ENCODE results near the gene LEPR. TPM values are rescaled to one million over a fixed set of nuclear protein-coding genes. Genes with fewer than 3 reads are reported as not detected.

Gene LEPR
- total and polyA plus RNA-seq, 2 experiments from 2014 or later: 8.7 to 11.0 TPM

GRCh38 chr1:65388908-65389695 is 31.4 kb upstream of the LEPR start:
- 87 to 92% methylated on average over 3 of the region's 3 CpGs for WGBS, 2 experiments (ENCODE audit: low coverage in 1 of 2, low lambda C conversion rate in 2 of 2, missing lambda C conversion rate in 2 of 2)
- no peaks in the 10 kb centered on the region for H3K36me3 ChIP-seq (ENCODE audit: low read depth)
- no peak for TF ChIP-seq EZH2phosphoT487 (IDR thresholded peaks at IDR 0.05; ENCODE audit: insufficient read depth, low read depth)
- TF ChIP-seq EZH2 (IDR thresholded peaks at IDR 0.05; ENCODE audit: insufficient read depth, poor library complexity, severe bottlenecking): no peak

GRCh38 chr1:65392497-65392896 is 28.0 kb upstream of the LEPR start:
- Histone ChIP-seq H3K9me3 (ENCODE audit: low read depth) (no peaks in the 10 kb centered on the region), H4K20me1 (ENCODE audit: insufficient read depth) (no peaks in the 10 kb centered on the region), H3K4me1 (ENCODE audit: insufficient read depth) (0 out of 2 replicates have a peak, but pooled peaks cover 4% of the 10 kb centered on the region), H3K4me3 (no peak overlapping the region), H3F3A (ENCODE audit: insufficient read depth) (peaks cover 9% of the 10 kb centered on the region; the same call in 1 of the 2 replicates), H3K9me2 (ENCODE audit: insufficient read depth) (no peaks in the 10 kb centered on the region), H2AFZ (no peak overlapping the region), H3K4me2 (ENCODE audit: unreplicated experiment) (no peak overlapping the region), H3K27me3 (replicated peaks; ENCODE audit: insufficient read depth) (no peaks in the 10 kb centered on the region), H3K36me3 (ENCODE audit: low read depth) (0 out of 2 replicates have a peak, but pooled peaks cover 5% of the 10 kb centered on the region), H3K27ac (no peak overlapping the region), H3K79me2 (ENCODE audit: insufficient read depth) (no peaks in the 10 kb centered on the region), H3K9ac (no peak overlapping the region)
- WGBS, 2 experiments (ENCODE audit: low coverage in 1 of 2, low lambda C conversion rate in 2 of 2, missing lambda C conversion rate in 2 of 2): 95 to 98% methylated on average over 7 of the region's 7 CpGs
- no peak for DNase-seq
- in situ Hi-C loops (cut with MboI): no loop called here
- no peak for TF ChIP-seq EZH2 (IDR thresholded peaks at IDR 0.05; ENCODE audit: insufficient read depth, poor library complexity, severe bottlenecking)
- TF ChIP-seq EZH2phosphoT487 (IDR thresholded peaks at IDR 0.05; ENCODE audit: insufficient read depth, low read depth): no peak

More at GRCh38 chr1:65388908-65389695, 31.4 kb upstream of the LEPR start:
- no peaks in the 10 kb centered on the region for H4K20me1 ChIP-seq (ENCODE audit: insufficient read depth)
- in situ Hi-C loops (cut with MboI): no loop called here
- H2AFZ ChIP-seq: no peak overlapping the region
- no peak overlapping the region for H3K9ac ChIP-seq
- H3F3A ChIP-seq (ENCODE audit: insufficient read depth): no peaks in the 10 kb centered on the region
- no peak overlapping the region for H3K27ac ChIP-seq
- H3K4me2 ChIP-seq (ENCODE audit: unreplicated experiment): no peak overlapping the region
- no peak overlapping the region for H3K4me3 ChIP-seq
- no peaks in the 10 kb centered on the region for H3K9me3 ChIP-seq (ENCODE audit: low read depth)
- no peaks in the 10 kb centered on the region for H3K9me2 ChIP-seq (ENCODE audit: insufficient read depth)
- no peak for DNase-seq
- 0 out of 2 replicates have a peak, but pooled peaks cover 4% of the 10 kb centered on the region for H3K4me1 ChIP-seq (ENCODE audit: insufficient read depth)
- H3K27me3 ChIP-seq (replicated peaks; ENCODE audit: insufficient read depth): no peaks in the 10 kb centered on the region
- no peaks in the 10 kb centered on the region for H3K79me2 ChIP-seq (ENCODE audit: insufficient read depth)

- peaks cover 9% of the 10 kb centered on the region; the same call in 1 of the 2 replicates for H3F3A ChIP-seq (ENCODE audit: insufficient read depth)
Observed at GRCh38 chr1:65393347-65393746, 27.1 kb upstream of the LEPR start.

GRCh38 chr1:65393928-65394327 is 26.5 kb upstream of the LEPR start:
- Histone ChIP-seq H3K9me3 (ENCODE audit: low read depth) (no peaks in the 10 kb centered on the region), H3K27me3 (replicated peaks; ENCODE audit: insufficient read depth) (no peaks in the 10 kb centered on the region), H3K9me2 (ENCODE audit: insufficient read depth) (no peaks in the 10 kb centered on the region), H2AFZ (no peak overlapping the region), H3F3A (ENCODE audit: insufficient read depth) (peaks cover 9% of the 10 kb centered on the region; the same call in 1 of the 2 replicates), H3K4me2 (ENCODE audit: unreplicated experiment) (no peak overlapping the region), H3K4me1 (ENCODE audit: insufficient read depth) (0 out of 2 replicates have a peak, but pooled peaks cover 4% of the 10 kb centered on the region), H4K20me1 (ENCODE audit: insufficient read depth) (no peaks in the 10 kb centered on the region), H3K36me3 (ENCODE audit: low read depth) (0 out of 2 replicates have a peak, but pooled peaks cover 5% of the 10 kb centered on the region), H3K9ac (no peak overlapping the region), H3K4me3 (no peak overlapping the region), H3K27ac (no peak overlapping the region), H3K79me2 (ENCODE audit: insufficient read depth) (no peaks in the 10 kb centered on the region)
- in situ Hi-C loops (cut with MboI): no loop called here
- no peak for TF ChIP-seq EZH2phosphoT487 (IDR thresholded peaks at IDR 0.05; ENCODE audit: insufficient read depth, low read depth)
- no peak for TF ChIP-seq EZH2 (IDR thresholded peaks at IDR 0.05; ENCODE audit: insufficient read depth, poor library complexity, severe bottlenecking)
- DNase-seq: no peak
- 84 to 92% methylated on average over 1 of the region's 1 CpG for WGBS, 2 experiments (ENCODE audit: low coverage in 1 of 2, low lambda C conversion rate in 2 of 2, missing lambda C conversion rate in 2 of 2)

More at GRCh38 chr1:65393347-65393746, 27.1 kb upstream of the LEPR start:
- Histone ChIP-seq H3K27me3 (replicated peaks; ENCODE audit: insufficient read depth) (no peaks in the 10 kb centered on the region), H3K9me2 (ENCODE audit: insufficient read depth) (no peaks in the 10 kb centered on the region), H3K4me3 (no peak overlapping the region), H3K9ac (no peak overlapping the region), H4K20me1 (ENCODE audit: insufficient read depth) (no peaks in the 10 kb centered on the region), H2AFZ (no peak overlapping the region), H3K4me1 (ENCODE audit: insufficient read depth) (0 out of 2 replicates have a peak, but pooled peaks cover 4% of the 10 kb centered on the region), H3K36me3 (ENCODE audit: low read depth) (0 out of 2 replicates have a peak, but pooled peaks cover 5% of the 10 kb centered on the region), H3K27ac (no peak overlapping the region), H3K9me3 (ENCODE audit: low read depth) (no peaks in the 10 kb centered on the region), H3K79me2 (ENCODE audit: insufficient read depth) (no peaks in the 10 kb centered on the region), H3K4me2 (ENCODE audit: unreplicated experiment) (no peak overlapping the region)
- WGBS, 2 experiments (ENCODE audit: low coverage in 1 of 2, low lambda C conversion rate in 2 of 2, missing lambda C conversion rate in 2 of 2): 91 to 95% methylated on average over 2 of the region's 2 CpGs
- TF ChIP-seq EZH2 (IDR thresholded peaks at IDR 0.05; ENCODE audit: insufficient read depth, poor library complexity, severe bottlenecking): no peak
- no peak for TF ChIP-seq EZH2phosphoT487 (IDR thresholded peaks at IDR 0.05; ENCODE audit: insufficient read depth, low read depth)
- peak; percentile 27 for DNase-seq
- in situ Hi-C loops (cut with MboI): no loop called here
